H9 (cell line): ENCODE measurements around the gene OSTC. TPM values are rescaled to one million over a fixed set of nuclear protein-coding genes. Genes with fewer than 3 reads are reported as not detected.

ENCODE experiments used
- DNase-seq: peaks from one replicate; pipeline ENCODE4 v3.0.0-alpha.2; 2017
- H2AFZ ChIP-seq: one replicate; pipeline ENCODE4 v1.6.1; 2013; ENCODE audit warnings: mild to moderate bottlenecking, low read length, control low read depth, moderate library complexity
- H2AK5ac ChIP-seq: 2 replicates; pipeline ENCODE4 v1.6.1; 2013; ENCODE audit warnings: low read length, control low read depth, mixed read lengths; ENCODE audit not compliant: insufficient read length
- H2BK120ac ChIP-seq: one replicate; pipeline ENCODE4 v1.6.1; 2013; ENCODE audit warnings: low read depth, mild to moderate bottlenecking, low read length, control low read depth, inconsistent platforms; ENCODE audit not compliant: poor library complexity, severe bottlenecking
- H2BK12ac ChIP-seq: 2 replicates; pipeline ENCODE4 v1.6.1; 2013; ENCODE audit warnings: low read length, control low read depth, mixed read lengths, low read depth; ENCODE audit not compliant: insufficient read length
- H2BK15ac ChIP-seq: 2 replicates; pipeline ENCODE4 v1.6.1; 2013; ENCODE audit warnings: low read depth, low read length, control low read depth
- H2BK20ac ChIP-seq: one replicate; pipeline ENCODE4 v1.6.1; 2013; ENCODE audit warnings: low read depth, mild to moderate bottlenecking, low read length, control low read depth, inconsistent platforms; ENCODE audit not compliant: poor library complexity, severe bottlenecking
- H2BK5ac ChIP-seq: 2 replicates; pipeline ENCODE4 v1.6.1; 2013; ENCODE audit warnings: low read length, control low read depth, mixed read lengths; ENCODE audit not compliant: insufficient read length
- H3K14ac ChIP-seq: 2 replicates; pipeline ENCODE4 v1.6.1; 2013; ENCODE audit warnings: low read length, control low read depth; ENCODE audit not compliant: insufficient read depth
- H3K18ac ChIP-seq: 2 replicates; pipeline ENCODE4 v1.6.1; 2013; ENCODE audit warnings: low read depth, mild to moderate bottlenecking, mixed read lengths, low read length, control low read depth; ENCODE audit not compliant: insufficient read length
- H3K23ac ChIP-seq: 2 replicates; pipeline ENCODE4 v1.6.1; 2013; ENCODE audit warnings: low read length, control low read depth, mixed read lengths, low read depth; ENCODE audit not compliant: insufficient read length
- H3K23me2 ChIP-seq: 2 replicates; pipeline ENCODE4 v1.6.1; 2013; ENCODE audit warnings: low read depth, mild to moderate bottlenecking, mixed read lengths, low read length, control low read depth; ENCODE audit not compliant: insufficient read length, poor library complexity, severe bottlenecking
- H3K27ac ChIP-seq: 2 replicates; pipeline ENCODE4 v1.5.1; 2013; ENCODE audit warnings: low read length, control low read depth, mixed read lengths, low read depth; ENCODE audit not compliant: insufficient read length
- H3K27me3 ChIP-seq: 2 replicates; pipeline ENCODE4 v1.6.1; 2013; ENCODE audit warnings: low read length, control low read depth, inconsistent platforms; ENCODE audit not compliant: insufficient read depth
- H3K4ac ChIP-seq: 2 replicates; pipeline ENCODE4 v1.6.1; 2013; ENCODE audit warnings: low read depth, mild to moderate bottlenecking, control low read depth, inconsistent platforms, low read length, moderate library complexity
- H3K4me1 ChIP-seq: 2 replicates; pipeline ENCODE4 v1.6.1; 2013; ENCODE audit warnings: low read length, control low read depth, inconsistent platforms; ENCODE audit not compliant: insufficient read depth
- H3K4me2 ChIP-seq: 2 replicates; pipeline ENCODE4 v1.6.1; 2013; ENCODE audit warnings: low read length, control low read depth, mixed read lengths; ENCODE audit not compliant: insufficient read length, insufficient read depth
- H3K56ac ChIP-seq: 2 replicates; pipeline ENCODE4 v1.6.1; 2013; ENCODE audit warnings: low read depth, mild to moderate bottlenecking, mixed read lengths, low read length, control low read depth; ENCODE audit not compliant: insufficient read length
- H3K79me1 ChIP-seq: 2 replicates; pipeline ENCODE4 v1.6.1; 2013; ENCODE audit warnings: low read depth, mild to moderate bottlenecking, moderate library complexity, low read length, control low read depth, inconsistent platforms; ENCODE audit not compliant: insufficient read depth, poor library complexity, severe bottlenecking
- H3K79me2 ChIP-seq: 2 replicates; pipeline ENCODE4 v1.6.1; 2013; ENCODE audit warnings: low read length, control low read depth, inconsistent platforms; ENCODE audit not compliant: insufficient read depth
- H3K9ac ChIP-seq: 2 replicates; pipeline ENCODE4 v1.6.1; 2013; ENCODE audit warnings: low read length, control low read depth, mixed read lengths; ENCODE audit not compliant: insufficient read length; ENCODE audit errors: extremely low read depth
- H3K9me3 ChIP-seq: one replicate; pipeline ENCODE4 v1.6.1; 2013; ENCODE audit warnings: low read depth, low read length, inconsistent platforms; ENCODE audit not compliant: control insufficient read depth
- H3T11ph ChIP-seq: one replicate; pipeline ENCODE4 v1.6.1; 2013; ENCODE audit warnings: mild to moderate bottlenecking, low read length, control low read depth, inconsistent platforms
- H4K20me1 ChIP-seq: one replicate; pipeline ENCODE4 v1.6.1; 2013; ENCODE audit not compliant: control insufficient read depth, insufficient read length, insufficient read depth
- H4K5ac ChIP-seq: 2 replicates; pipeline ENCODE4 v1.6.1; 2013; ENCODE audit warnings: low read depth, mild to moderate bottlenecking, mixed read lengths, low read length, control low read depth; ENCODE audit not compliant: insufficient read length
- H4K8ac ChIP-seq: replicated peaks from 2 replicates; pipeline ENCODE4 v1.6.1; 2013; ENCODE audit warnings: low read length, control low read depth, mixed read lengths, low read depth; ENCODE audit not compliant: insufficient read length
- H4K91ac ChIP-seq: 2 replicates; pipeline ENCODE4 v1.6.1; 2013; ENCODE audit warnings: low read depth, mild to moderate bottlenecking, moderate library complexity, mixed read lengths, low read length, control low read depth; ENCODE audit not compliant: insufficient read length
- H3K27ac Mint-ChIP-seq, 3 experiments: 2 replicates in 2 of 3; 3 replicates in 1 of 3; pipeline ENCODE4 v1.8.0; 2020 to 2021; ENCODE audit warnings: mixed read lengths in 3 of 3, mild to moderate bottlenecking in 1 of 3, moderate library complexity in 1 of 3
- H3K27me3 Mint-ChIP-seq: 2 replicates; pipeline ENCODE4 v1.8.0; 2021; ENCODE audit warnings: low read depth, mild to moderate bottlenecking, moderate library complexity, mixed read lengths
- H3K36me3 Mint-ChIP-seq, 3 experiments: 2 replicates in 2 of 3; 3 replicates in 1 of 3; pipeline ENCODE4 v1.8.0; 2020 to 2021; ENCODE audit warnings: low read depth in 3 of 3, mixed read lengths in 3 of 3; ENCODE audit not compliant: insufficient read depth in 1 of 3
- H3K4me1 Mint-ChIP-seq, 2 experiments: 2 replicates each; pipeline ENCODE4 v1.8.0; 2020; ENCODE audit warnings: mixed read lengths in 2 of 2
- H3K4me3 Mint-ChIP-seq, 2 experiments: 2 replicates in 1 of 2; 3 replicates in 1 of 2; pipeline ENCODE4 v1.8.0; 2020 to 2021; ENCODE audit warnings: mild to moderate bottlenecking in 2 of 2, mixed read lengths in 2 of 2, moderate library complexity in 1 of 2
- H3K9me3 Mint-ChIP-seq, 2 experiments: 2 replicates in 1 of 2; 3 replicates in 1 of 2; pipeline ENCODE4 v1.8.0; 2020; ENCODE audit warnings: mild to moderate bottlenecking in 2 of 2, mixed read lengths in 2 of 2, moderate library complexity in 1 of 2
- CTCF ChIP-seq: fragments of 200-600 bp; sonication (generic); conservative IDR thresholded peaks from 3 replicates; pipeline ENCODE4 v1.8.0; 2021; ENCODE audit warnings: antibody characterized with exemption, mild to moderate bottlenecking
- WGBS: extraction: QIAGEN DNeasy Blood & Tissue Kit; methylation state at CpG from one replicate; pipeline ENCODE4 v1.1.7; 2013; ENCODE audit warnings: missing lambda C conversion rate, low lambda C conversion rate, mixed read lengths; ENCODE audit not compliant: insufficient read length; ENCODE audit errors: extremely low coverage; 5-methylcytosine and 5-hydroxymethylcytosine counted together
- total RNA-seq: library from RNA; stranded (reverse); gene quantifications from 2 replicates; pipeline ENCODE4 v1.2.1, GENCODE V29; 2021

Gene OSTC
- total RNA-seq, 1 experiment from 2014 or later, result 130 TPM

GRCh38 chr4:108637856-108638255 is 12.5 kb upstream of the OSTC start:
- Histone ChIP-seq H3K18ac (no peak overlapping the region), H2BK120ac (no peak overlapping the region), H3K23me2 (no peaks in the 10 kb centered on the region), H4K91ac (no peak overlapping the region), H2AFZ (no peak overlapping the region), H4K20me1 (no peaks in the 10 kb centered on the region), H3K4me2 (no peak overlapping the region), H3T11ph (no peak overlapping the region), H2BK20ac (no peak overlapping the region), H3K9me3 (no peaks in the 10 kb centered on the region), H3K4me1 (no peaks in the 10 kb centered on the region), H3K14ac (no peak overlapping the region), H3K79me1 (no peaks in the 10 kb centered on the region), H3K27ac (no peak overlapping the region), H3K23ac (no peak overlapping the region), H3K9ac (no peak overlapping the region), H3K4ac (no peak overlapping the region), H4K8ac (no peak overlapping the region), H3K27me3 (no peaks in the 10 kb centered on the region), H2BK15ac (no peak overlapping the region), H2BK5ac (no peak overlapping the region), H3K56ac (no peak overlapping the region), H3K79me2 (no peaks in the 10 kb centered on the region), H4K5ac (no peak overlapping the region), H2AK5ac (no peak overlapping the region), H2BK12ac (no peak overlapping the region)
- Mint-ChIP-seq H3K9me3 (no peaks in the 10 kb centered on the region), H3K4me3 (no peak overlapping the region), H3K27me3 (no peaks in the 10 kb centered on the region; the same call in 1 of the 2 replicates), H3K27ac (no peak overlapping the region), H3K4me1 (no peaks in the 10 kb centered on the region), H3K36me3 (peaks cover 5 to 22% (median 12%) of the 10 kb centered on the region in 3 experiments; a peak in 6 of 7 replicates)
- WGBS, result no CpG with 5 or more reads among the region's 2 CpGs
- TF ChIP-seq CTCF, result no peak; the same call in 2 of the 3 replicates
- DNase-seq, result no peak
